D341Med (cell line): ENCODE results near the gene RNF34.
"Not testable (repeated sequence)": the region's sequence is repeated elsewhere in the genome, so short reads cannot be mapped to it uniquely, and the experiment has no call there.

Experiments
- DNase-seq: peaks from one replicate; pipeline ENCODE4 v3.0.0; 2012; ENCODE audit warnings: low spot score

Gene RNF34, protein sequence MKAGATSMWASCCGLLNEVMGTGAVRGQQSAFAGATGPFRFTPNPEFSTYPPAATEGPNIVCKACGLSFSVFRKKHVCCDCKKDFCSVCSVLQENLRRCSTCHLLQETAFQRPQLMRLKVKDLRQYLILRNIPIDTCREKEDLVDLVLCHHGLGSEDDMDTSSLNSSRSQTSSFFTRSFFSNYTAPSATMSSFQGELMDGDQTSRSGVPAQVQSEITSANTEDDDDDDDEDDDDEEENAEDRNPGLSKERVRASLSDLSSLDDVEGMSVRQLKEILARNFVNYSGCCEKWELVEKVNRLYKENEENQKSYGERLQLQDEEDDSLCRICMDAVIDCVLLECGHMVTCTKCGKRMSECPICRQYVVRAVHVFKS

DNA sequence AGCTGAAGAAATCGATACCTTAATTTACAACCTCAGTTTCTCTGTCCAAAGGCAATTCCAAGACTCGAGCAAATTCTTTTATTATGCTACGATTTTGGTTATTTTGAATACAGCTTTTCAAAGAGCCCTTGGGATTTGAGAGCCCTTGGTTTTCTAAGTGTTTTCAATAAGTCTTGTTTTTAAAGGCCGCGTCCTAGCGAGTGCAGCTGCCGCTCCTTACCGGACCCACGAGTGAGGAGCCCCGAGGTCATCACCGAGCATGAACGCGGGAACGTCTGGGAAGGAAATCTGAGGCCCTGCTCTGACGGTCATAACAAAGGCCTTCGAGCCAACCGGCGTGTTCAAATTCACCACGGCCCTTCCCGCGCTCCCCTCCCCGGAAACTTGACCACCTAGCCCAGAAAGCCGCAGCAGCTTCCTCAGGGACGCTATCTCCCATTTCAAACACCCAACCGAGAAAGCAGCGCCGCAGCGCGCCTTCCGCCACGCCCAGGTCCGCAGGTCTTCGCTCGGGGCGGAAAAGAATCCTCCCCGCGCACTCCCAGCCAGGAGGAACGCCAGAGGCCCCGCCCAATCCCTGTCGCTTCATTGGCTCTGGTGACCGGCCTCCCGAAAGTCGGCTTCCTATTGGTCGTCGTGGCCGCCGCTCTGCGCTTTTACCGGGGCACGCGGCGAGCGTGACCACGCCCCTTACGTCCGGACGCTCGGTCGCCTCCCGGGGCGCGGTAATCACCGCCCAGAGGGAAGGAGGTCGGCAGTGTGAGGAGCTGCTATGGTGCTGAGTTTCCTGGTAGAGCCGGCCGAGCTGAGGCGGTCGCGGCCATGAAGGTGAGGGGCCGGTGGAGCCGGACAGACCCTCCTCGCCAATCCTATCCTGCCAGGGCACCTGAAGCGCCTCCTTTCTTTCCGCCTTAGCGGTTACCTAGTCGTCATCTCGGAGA, at the start of gene RNF34:
Gene RNF34 (plus strand): TSS at position 728 of the 941 bp plus-strand sequence. CDS start 95 bp downstream, at position 823.
- DNase-seq: peak; percentile 99

DNA sequence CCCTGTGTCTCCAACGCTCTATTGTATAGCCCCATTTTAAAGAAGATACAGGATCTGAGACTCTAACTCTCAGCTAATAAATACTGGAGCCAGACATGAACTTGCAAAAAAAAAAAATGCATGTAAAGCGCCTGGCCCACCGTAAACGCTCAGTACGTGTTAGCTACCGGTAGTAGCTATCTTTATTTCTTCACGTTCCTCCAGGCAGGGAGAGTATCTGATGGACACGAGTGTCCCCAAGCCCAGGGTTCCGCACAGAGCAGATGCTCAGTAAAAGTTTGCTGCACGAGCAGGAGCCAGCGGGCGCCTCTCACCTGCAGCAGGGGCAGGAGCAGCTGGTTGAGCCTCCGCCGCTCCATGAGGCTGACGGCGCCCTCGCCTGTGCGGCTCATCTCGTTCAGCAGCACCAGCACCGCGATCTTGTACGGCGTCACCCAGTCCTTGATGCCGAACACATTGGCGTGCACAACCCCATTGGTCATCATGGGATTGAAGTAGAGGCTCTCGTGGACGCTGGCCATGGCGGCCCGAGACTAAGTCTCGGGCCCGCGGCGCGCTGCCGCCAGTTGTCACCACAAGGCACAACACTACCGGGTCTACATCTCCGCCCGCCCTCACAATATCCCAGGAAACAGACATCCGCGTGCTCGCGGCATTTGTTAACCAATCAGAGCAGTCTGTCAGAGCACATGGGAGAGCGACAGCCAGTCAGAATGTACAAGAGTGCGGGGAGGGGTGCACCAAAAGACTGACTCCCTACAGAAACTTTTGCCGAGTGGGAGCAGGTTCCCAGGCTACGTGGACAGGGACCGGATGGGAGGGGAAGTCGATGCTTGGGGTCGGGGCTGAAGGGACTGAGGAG, 47.9 kb upstream of the RNF34 start, which contains the start of gene ANAPC5:
Gene ANAPC5 (minus strand): TSS at position 592 of the 862 bp plus-strand sequence. CDS start 71 bp downstream, at position 521.
- peak; percentile 94 for DNase-seq

DNA sequence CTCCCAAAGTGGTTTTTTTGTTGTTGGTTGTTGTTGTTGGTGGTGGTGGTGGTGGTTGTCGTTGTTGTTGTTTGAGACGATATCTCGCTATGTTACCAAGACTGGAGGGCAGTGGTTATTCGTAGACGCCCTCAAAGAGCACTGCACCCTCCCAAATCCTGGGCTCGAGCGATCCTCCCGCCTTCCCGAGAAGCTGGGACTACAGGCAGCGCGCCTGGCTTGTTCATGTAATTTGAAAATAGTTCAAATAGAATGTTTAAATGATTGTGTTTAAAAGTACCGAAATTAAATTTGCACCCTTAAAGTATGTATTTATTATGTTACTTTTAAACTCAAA, 47.3 kb upstream of the RNF34 start:
- no peak for DNase-seq

DNA sequence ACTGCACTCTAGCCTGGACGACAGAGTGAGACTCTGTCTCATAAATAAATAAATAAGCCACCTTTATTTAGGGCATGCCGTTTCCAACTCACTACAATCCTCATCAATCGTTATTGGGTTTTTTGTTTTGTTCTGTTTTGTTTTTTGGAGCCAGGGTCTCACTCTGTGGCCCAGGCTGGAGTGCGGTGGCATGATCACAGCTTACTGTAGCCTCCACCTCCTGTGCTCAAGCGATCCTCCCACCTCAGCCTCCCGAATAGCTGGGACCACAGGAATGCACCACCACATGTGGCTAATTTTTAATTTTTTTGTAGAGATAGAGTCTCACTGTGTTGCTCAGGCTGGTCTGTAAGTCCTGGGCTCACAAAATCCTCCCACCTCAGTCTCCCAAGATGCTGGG, 44.1 kb upstream of the RNF34 start:
- DNase-seq: no peak

DNA sequence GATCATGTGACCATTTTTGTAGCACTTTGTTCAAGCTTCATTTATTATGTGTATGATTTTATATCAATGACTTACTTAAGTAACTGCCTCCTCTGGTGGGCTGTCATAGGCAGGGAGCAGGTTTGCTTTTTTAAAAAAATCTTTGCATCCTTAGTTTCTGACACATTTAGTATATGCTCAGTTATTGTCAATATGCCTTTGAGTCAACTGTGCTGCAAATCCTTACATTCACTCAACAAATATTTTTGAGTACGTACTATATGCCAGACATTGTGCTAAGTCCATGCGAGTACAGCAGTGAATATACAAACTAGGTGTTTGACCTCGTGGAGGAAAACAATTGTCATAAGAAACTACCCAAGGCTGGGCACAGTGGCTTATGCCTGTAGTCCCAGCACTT, 43.3 kb upstream of the RNF34 start:
- DNase-seq: no peak

DNA sequence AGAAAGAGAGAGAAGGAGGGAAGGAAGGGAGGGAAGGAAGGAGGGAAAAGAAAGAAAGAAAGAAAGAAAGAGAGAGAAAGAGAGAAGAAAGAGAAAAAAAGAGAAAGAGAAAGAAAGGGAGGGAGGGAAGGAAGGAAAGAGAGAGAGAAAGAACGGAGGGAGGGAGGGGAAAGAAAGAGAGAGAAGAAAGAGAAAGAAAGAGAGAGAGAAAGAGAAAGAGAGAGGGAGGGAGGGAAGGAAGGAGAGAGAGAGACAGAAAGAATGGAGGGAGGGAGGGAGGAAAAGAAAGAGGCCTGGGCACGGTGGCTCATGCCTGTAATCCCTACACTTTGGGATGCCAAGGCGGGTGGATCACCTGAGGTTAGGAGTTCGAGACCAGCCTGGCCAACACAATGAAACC, 42.6 kb upstream of the RNF34 start:
- no peak for DNase-seq

DNA sequence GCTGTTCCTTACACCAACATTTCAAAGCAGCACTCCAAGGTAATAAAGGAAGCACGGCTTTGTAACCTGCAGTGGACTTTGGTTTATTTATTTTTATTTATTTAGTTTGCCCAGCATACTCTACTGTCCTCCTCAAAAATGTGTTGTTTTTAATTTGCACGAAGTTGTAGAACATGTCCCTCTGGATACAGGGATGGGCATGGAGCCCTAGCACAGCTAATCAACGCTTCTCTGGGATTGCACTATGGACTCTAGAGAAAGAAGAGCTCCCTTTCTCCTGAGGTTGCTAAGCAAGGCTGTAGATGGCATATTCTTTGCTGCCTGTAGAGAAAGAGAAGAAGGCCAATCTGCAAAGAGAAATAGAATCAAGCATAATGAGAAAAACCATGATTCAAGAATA, 41.8 kb upstream of the RNF34 start:
- DNase-seq: no peak

DNA sequence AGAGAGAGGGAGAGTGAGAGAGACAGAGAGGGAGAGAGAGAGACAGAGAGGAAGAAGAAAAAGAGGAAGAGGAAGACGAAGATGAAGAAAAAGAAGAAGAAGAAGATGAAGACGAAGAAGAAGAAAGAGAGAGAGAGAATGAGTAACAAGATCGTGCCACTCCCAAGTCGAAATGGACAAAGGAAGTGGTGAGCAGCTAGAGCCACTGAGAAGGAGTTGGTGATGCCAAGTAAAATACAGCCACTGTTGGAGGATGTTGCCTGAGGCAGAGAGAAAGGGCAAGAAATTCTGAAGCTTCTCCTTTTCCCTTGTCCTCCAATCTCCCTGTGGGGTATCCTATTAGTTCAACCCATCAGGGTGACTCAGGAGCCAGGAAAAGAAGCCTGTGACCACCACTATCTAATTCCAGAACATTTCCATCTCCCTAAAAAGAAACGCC, 35.2 kb upstream of the RNF34 start:
- DNase-seq: no peak

DNA sequence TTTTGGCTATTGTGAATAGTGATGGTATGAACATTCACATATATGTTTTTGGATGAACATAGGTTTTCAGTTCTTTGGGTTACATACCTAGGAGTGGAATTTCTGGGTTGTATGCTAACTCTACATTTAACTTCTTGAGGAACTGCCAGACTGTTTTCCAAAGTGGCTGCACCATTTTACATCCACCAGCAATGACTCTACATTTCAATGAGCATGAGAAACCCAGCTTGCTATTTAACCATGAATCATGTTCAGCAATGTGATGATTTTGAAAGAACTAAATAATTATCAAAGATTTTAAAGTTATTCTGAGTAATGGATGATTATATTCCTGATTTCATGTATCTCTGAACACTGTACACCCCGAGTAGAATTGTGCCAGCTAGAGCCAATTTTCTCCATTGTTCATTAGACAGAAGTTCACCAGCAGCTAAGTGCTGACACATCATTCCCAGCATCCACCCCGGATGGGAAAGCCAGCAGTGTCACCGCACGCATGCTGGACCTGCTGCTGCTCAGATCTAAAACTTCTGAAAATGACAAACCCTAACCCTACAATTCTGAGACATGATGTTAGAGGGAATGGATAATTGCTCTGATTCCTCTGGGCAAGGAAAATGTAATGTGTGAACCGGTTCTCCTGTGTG, 34.4 kb upstream of the RNF34 start:
- no peak for DNase-seq

DNA sequence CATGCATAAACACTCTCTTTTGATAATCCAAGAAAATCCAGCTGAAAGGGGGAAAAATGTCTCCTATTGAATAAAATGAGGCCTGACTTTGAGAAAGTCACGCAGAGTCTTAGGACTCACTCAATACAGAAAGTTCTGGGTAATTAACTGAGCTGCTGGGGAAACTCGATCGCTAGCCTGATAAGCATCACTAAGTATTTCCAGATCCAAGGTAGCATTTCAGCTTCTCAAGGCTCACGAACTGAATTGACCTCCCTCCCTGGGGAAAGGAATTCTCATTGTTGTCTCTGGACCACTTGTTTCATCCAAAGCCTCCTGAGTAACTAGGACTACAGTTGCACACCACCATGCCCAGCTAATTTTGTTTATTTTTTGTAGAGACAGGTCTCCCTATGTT, 33.9 kb upstream of the RNF34 start:
- DNase-seq: no peak

DNA sequence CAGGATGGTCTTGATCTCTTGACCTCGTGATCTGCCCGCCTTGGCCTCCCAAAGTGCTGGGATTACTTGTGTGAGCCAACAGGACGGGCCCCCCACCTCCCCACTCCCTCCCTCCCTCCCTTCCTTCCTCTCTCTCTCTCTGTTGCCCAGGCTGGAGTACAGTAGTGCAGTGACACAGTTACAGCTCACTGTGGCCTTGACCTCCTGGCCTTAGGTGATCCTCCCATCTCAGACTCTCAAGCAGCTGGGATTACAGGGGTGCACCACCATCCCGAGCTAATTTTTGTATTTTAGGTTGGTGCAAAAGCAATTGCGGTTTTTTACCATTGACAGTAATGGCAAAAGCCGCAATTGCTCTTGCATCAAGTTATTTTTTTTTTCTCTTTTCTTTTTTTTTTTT, 28.5 kb upstream of the RNF34 start:
- DNase-seq: no peak

DNA sequence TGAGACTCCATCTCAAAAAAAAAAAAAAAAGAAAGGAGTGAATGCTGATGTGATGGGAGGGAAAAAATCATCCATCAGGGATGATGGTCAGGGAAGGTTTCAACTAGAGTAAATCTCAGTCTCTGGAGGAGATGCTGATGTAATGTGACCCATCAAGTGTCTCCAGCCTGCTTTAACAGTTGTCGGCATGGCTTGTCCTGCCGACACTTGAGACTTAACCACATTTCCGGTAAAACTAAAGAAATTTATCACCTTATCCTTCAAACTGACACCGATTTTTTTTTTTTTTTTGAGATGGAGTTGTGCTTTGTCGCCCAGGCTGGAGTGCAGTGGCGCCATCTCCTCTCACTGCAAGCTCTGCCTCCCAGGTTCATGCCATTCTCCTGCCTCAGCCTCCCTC, 26.2 kb upstream of the RNF34 start:
- no peak for DNase-seq

DNA sequence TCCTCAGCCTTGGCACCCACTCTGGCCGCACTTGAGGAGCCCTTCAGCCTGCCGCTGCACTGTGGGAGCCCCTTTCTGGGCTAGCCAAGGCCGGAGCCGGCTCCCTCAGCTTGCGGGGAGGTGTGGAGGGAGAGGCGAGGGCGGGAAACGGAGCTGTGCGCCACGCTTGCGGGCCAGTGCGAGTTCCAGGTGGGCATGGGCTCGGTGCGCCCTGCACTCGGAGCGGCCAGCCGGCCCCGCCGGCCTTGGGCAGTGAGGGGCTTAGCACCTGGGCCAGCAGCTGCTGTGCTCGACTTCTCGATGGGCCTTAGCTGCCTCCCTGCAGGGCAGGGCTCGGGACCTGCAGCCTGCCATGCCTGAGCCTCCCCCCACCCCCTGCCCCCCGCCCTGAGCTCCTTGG, 25.6 kb upstream of the RNF34 start:
- not testable (repeated sequence) for DNase-seq

DNA sequence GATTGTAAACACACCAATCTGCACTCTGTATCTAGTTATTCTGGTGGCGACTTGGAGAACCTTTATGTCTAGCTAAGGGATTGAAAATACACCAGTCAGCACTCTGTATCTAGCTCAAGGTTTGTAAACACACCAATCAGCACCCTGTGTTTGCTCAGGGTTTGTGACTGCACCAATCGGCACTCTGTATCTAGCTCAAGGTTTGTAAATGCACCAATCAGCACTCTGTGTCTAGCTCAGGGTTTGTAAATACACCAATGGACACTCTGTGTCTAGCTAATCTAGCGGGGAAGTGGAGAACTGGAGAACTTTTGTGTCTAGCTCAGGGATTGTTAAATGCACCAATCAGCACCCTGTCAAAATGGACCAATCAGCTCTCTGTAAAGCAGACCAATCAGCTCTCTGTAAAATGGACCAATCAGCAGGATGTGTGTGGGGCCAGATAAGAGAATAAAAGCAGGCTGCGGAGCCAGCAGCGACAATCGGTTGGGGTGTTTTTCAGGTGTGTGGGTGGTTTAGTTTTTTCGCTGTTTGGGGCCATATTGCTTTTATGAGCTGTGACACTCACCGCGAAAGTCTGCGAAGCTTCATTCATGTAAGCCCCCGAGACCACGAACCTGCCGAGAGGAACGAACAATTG, 24.9 kb upstream of the RNF34 start:
- DNase-seq: not testable (repeated sequence)

DNA sequence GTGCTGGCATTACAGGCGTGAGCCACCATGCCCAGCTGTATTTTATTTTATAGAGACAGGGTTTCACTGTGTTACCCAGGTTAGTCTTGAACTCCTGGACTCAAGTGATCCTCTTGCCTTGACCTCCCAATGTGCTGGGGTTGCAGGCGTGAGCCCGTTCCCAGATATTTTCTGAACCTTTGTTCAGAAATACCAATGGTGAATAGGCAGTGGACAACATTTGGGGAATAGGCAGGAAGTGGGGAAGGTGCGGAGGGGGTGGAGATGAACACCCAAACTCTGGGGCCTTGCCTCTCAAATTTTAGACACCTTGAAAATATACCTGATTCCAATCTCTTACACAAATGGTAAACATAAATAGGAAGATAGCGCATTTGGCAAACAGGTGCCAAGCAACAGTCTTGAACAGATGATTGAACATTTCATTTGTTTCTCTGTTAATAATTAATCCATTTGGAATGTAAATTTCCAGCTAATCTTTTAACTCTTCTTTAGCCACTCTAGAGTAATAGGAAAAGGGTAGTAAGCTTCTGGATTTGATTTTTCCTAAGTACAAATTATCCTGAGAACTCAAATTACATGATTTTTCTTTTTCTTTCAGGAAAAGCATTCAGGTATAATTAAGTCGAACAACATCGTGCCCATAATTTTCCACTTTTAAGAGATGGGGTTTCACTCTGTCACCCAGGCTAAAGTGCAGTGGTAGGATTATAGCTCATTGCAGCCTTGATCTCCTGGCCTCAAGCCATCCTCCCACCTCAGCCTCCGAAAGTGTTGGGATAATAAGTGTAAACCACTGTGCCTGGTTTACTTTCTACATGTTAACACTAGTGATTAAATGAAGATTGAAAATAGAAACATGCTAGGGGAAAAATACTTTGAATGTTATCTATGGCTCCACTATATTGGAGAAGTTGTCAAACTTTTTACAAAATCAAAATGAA, 22.9 kb upstream of the RNF34 start:
- no peak for DNase-seq

DNA sequence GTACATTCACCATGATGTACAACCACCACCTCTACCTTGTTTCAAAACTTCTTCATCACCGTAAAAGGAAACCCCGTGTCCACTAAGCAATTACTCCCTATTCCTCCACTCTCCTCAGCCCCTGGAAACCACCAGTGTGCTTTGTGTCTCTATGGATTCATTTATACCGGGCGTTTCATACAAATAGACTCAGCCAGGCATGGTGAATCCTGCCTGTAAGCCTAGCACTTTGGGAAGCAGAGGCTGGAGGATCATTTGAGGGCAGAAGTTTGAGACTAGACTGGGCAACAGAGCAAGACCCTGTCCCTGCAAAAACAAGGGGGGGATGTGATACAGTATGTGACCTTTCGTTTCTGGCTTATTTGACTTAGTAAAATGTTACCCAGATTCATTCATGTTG, 21.2 kb upstream of the RNF34 start:
- DNase-seq: no peak

DNA sequence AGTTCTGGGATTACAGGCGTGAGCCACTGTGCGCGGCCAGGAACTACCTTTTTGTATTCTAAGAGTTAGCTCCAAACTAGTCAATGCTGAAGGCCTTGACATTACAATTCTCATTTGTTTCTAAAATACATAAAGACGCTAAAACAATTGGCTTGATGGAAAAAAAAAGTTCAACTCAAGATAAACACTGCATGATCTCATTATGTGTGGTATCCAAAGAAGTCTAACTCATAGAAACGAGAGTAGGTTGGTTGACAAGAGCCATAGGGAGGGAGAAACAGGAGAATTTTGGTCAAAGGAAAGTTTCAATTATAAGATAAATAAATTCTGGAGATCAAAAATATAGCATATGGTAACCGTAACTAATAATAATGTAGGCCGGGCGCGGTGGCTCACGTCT, 20.0 kb upstream of the RNF34 start:
- no peak for DNase-seq

DNA sequence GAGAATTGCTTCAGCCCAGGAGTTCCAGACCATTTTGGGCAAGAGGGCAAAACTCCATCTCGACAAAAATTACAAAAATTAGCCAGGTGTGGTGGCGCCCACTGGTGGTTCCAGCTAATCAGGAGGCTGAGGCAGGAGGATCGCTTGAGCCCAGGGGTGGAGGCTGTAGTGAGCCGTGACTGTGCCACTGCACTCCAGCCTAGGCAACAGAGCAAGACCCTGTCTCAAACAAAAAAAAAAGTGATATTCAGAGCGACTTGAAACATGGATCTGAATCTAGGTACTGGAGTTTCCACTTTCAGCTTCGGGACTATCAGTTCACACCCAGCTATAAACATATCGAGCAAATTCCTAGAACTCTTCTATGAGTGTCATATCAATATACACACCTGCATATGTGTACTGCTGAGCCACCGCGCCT, 16.3 kb upstream of the RNF34 start:
- DNase-seq: no peak

DNA sequence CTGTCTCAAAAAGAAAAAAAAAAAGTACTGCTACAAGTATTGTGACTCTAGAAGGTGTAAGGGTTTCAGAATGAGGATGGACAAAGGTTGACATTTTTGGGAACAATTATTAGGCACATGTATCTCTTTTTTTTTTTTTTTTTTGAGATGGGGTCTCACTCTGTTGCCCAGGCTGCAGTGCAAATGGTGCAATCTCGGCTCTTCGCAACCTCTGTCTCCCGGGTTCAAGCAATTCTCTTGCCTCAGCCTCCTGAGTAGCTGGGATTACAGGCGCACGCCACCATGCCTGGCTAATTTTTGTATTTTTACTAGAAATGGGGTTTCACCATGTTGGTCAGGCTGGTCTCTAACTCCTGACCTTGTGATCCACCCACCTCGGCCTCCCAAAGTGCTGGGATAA, 15.0 kb upstream of the RNF34 start:
- not testable (repeated sequence) for DNase-seq

DNA sequence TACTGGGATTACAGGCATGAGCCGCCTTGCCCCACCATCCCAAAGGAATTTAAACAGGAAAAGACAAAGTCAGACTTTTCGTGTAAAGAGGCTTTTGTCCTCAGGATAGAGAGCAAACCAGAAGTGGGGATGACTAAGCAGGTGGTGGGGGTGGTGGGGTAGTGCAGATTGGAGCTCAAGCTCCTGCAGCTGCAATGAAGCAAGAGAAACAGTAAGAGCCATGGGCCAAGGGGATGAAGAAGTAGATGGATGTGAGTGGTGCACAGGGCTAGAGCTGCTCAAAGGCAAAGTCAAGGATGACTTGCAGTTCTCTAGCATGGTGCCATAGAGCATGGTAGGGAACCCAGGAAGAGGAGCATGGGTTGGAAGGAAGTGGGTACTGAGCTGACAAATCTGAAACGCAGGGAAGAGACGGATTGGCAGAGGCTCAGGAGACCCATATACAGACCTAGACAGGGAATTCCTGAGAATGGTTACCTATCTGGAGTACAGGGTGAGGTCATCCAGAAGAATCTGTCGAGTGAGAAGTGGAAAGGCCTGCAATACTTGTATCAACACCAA, 11.4 kb upstream of the RNF34 start:
- DNase-seq: no peak
